GM18858 (cell line): ENCODE measurements around the gene TDRD9.
"Not testable (repeated sequence)": the region's sequence is repeated elsewhere in the genome, so short reads cannot be mapped to it uniquely, and the experiment has no call there.

Experiments used
- ATAC-seq: cut with Tn5 transposase; IDR thresholded peaks from one replicate; pipeline ENCODE4 v1.9.1; 2021; ENCODE audit not compliant: unreplicated experiment

TDRD9 gene

GRCh38 chr14:103892247-103892646 lies 36.0 kb upstream of the TDRD9 start:
- ATAC-seq, result no peak

- no peak for ATAC-seq
Measured at GRCh38 chr14:103894034-103894722, 34.1 kb upstream of the TDRD9 start.

- no peak for ATAC-seq
Measured at GRCh38 chr14:103894723-103895059, 33.6 kb upstream of the TDRD9 start.

GRCh38 chr14:103896578-103896977 lies 31.7 kb upstream of the TDRD9 start:
- ATAC-seq, result no peak

- no peak for ATAC-seq
Measured at GRCh38 chr14:103897075-103897947, 30.9 kb upstream of the TDRD9 start.

- no peak for ATAC-seq
Measured at GRCh38 chr14:103898204-103898603, 30.1 kb upstream of the TDRD9 start.

DNA sequence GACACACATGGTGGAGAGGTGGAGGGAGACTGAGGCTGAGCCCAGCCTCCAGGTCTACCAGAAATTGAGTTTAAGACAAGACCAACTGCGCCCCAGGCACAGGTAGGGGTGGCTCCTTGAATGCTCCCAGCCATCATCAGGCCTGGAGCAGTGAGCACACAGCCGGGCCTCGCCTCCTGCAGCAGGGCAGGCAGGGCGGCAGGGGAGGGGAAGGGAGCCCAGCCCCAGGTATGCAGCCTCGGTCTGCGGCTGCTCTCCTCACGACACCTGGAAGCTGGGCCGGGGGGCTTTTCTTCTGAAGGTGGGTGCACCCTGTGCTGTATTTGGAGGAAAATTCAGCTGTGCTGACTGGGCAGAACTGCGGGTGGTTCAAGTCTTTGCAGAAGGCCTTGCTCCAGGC lies 29.5 kb upstream of the TDRD9 start:
- ATAC-seq, result no peak

DNA sequence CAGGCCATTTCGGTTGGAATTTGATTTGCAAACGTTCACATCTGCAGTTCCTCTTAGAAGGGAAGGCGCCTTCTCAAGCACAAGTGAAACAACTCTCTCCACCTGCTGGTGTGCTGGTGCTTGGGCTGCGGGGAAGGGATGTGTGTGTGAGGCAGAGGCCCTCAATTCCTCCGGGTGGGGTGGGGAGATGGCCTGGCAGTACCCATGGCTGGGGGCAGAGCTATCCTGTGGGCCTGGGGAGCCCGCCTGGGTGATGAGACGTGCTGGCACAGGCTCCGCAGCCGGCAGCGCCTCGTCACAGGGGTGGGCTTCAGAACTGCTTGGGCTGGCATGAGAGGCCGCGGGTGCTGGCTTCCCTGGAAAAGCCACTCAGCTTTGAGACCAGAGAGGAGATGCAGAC lies 28.9 kb upstream of the TDRD9 start:
- no peak for ATAC-seq

GRCh38 chr14:103899833-103900232 lies 28.4 kb upstream of the TDRD9 start:
- no peak for ATAC-seq

DNA sequence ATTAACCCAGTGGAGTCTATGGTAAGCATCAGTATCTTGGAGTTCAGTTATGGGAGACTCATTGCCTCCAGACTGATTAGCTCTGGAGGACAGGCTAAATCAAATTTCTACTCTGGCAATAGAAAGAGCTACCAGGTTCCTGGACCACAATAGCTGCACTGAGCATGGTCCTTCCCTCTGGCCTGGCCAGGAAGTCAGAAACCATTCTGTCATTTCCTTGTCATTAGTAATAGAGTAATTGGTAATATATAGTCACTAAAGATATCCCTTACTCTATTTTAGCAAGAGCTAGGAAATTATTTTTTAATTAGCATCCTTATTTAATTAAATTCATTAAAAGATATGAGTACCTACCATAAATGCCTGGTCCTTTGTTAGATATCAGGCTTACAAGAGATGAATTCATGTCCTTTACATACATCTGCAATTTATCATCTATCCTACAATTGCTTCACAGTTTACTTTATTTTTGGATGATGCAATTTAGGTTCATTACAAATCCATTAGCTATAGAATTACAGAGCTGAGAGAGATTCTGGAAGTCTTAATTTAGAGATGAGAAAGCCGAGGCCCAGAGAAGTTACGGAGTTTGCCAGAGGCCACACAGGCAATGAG lies 23.7 kb upstream of the TDRD9 start:
- no peak for ATAC-seq

GRCh38 chr14:103905842-103906456 lies 22.3 kb upstream of the TDRD9 start:
- no peak for ATAC-seq

- ATAC-seq, result no peak
Measured at GRCh38 chr14:103908580-103908979, 19.7 kb upstream of the TDRD9 start.

GRCh38 chr14:103909531-103910261 lies 18.6 kb upstream of the TDRD9 start:
- ATAC-seq, result no peak

DNA sequence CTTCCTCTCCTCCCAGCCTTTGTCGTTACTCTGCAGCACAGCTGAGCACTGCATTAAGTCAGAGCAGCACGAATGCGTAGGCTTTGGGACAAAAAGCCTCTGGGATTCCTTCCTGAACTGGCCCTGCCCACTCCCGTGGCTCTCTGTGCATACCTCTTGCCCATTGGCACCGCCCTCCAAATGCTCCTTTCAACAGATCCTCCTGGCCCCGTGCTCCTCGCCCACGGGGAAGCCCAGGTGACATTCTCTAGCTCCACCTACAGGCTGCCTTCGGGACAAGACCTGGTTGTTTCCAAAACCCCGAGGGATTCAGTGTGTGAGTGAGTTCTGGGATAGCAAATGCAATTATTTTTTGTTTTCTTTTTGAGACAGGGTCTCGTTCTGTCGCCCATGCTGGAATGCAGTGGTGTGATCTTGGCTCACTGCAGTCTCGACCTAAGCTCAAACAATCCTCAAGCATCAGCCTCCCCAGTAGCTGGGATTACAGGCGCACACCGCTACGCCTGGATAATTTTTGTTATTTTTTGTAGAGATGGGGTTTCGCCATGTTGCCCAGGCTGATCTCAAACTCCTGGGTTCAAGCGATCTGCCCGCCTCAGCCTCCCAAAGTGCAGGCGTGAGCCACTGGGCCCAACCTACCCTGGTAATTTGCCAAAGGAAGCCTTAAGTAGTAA lies 17.9 kb upstream of the TDRD9 start:
- ATAC-seq, result no peak

DNA sequence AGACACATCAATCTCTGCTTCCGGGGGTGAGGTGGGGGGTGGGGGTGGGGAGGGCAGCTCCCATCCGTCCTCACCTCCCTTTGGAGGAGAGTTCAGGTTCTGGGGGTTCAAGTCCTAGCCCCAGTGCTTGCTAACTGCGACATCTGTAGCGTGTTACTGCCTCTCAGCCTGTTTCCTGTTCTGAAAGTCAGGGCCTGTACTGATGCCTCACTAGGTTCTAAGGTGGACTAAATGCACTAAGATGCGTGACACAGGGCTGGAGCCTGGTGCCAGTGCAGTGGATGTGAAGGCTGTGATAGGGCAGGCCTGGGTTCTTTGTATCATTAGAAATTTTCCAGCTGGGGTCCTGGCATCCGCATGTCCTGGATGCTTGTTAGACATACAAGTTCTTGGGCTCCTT lies 17.3 kb upstream of the TDRD9 start:
- ATAC-seq, result no peak

DNA sequence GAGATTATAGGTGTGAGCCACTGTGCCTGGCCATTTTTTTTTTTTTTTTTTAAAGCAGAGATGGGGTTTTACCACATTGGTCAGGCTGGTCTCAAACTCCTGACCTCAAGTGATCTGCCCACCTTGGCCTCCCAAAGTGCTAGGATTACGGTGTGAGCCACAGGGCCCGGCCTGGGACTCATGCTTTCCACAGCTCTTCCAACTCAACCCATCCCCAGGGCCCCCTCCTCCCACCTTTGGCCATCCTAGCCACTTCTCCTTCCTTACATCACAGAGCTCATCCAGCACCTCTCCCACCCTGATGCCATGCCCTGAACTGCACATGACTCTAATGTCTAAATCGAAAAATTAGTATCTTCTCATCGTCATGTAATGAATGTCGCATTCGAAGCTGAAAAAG lies 12.6 kb upstream of the TDRD9 start:
- no peak for ATAC-seq

GRCh38 chr14:103916636-103917262 lies 11.5 kb upstream of the TDRD9 start:
- ATAC-seq, result no peak

DNA sequence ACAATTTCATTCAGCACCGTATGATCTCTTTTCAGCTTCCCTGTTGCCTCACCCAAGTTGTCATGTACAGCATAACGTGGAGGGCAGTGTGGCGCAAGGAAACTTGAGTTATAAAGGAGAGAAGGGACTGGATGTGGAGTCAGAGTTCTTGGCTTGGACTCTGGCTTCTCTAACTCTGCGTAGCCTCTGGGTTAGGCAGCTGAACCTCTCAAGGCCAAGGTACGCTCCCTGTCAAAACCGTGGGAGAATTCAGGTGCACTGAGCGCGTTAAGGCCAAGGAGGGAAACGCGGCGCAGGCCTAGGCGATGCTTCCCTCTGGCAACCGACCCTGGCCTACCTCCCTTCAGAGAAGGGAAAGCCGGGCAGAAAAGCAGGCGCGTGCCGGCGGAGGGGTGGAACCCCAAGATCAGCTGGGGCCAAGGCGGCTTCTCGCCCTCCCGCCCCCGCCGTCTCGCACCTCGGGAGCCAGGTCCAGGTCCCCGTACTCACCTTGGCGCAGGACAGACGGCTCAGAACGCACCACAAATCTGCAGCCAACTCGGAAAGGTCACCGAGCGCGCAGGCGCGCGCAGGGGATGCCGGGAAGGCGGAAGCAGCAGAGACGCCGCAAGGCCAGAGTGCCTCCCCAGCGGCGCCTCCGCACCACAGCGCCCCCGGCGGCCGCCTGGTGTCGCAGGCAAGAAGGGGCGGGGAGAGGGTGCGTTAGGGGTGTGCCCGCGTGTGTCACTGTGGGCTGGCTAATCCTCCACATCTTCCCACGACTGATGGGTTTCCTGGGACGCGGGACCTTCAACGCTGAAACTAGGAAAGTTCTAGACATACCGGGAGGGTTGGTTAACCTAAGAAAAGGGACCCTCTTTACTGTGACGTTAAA lies 7.0 kb upstream of the TDRD9 start:
- ATAC-seq, result peak; percentile 94

GRCh38 chr14:103921855-103922200 lies 6.4 kb upstream of the TDRD9 start:
- ATAC-seq, result not testable (repeated sequence)
